ENCODE measurements around the gene BRD9. TPM values are rescaled to one million over a fixed set of nuclear protein-coding genes. Genes with fewer than 3 reads are reported as not detected.
"Not testable (repeated sequence)": the region's sequence is repeated elsewhere in the genome, so short reads cannot be mapped to it uniquely, and the experiment has no call there.

BRD9 gene
- polyA plus RNA-seq, 1 experiment, result 12.3 TPM

GRCh38 chr5:835933-836612 is 56.5 kb downstream of the BRD9 start:
- DNase-seq (ENCODE audit: low read depth); CTCF ChIA-PET; H3K27me3 ChIP-seq (ENCODE audit: control insufficient read depth, insufficient read depth, low read length); H3K36me3 ChIP-seq (ENCODE audit: control insufficient read depth, insufficient read depth, low read length); H3K4me3 ChIP-seq (ENCODE audit: low read depth, low read length); POLR2A ChIA-PET: not testable (repeated sequence)

- H3K4me3 ChIP-seq (ENCODE audit: low read depth, low read length); DNase-seq (ENCODE audit: low read depth); POLR2A ChIA-PET; CTCF ChIA-PET; H3K36me3 ChIP-seq (ENCODE audit: control insufficient read depth, insufficient read depth, low read length); H3K27me3 ChIP-seq (ENCODE audit: control insufficient read depth, insufficient read depth, low read length): not testable (repeated sequence)
These were observed 58.6 kb downstream of the BRD9 start for GRCh38 chr5:834013-834412.

GRCh38 chr5:828194-828593 is 64.4 kb downstream of the BRD9 start:
- H3K36me3 ChIP-seq (ENCODE audit: control insufficient read depth, insufficient read depth, low read length); POLR2A ChIA-PET; H3K27me3 ChIP-seq (ENCODE audit: control insufficient read depth, insufficient read depth, low read length); H3K4me3 ChIP-seq (ENCODE audit: low read depth, low read length); DNase-seq (ENCODE audit: low read depth); CTCF ChIA-PET: not testable (repeated sequence)

GRCh38 chr5:825544-825943 is 67.1 kb downstream of the BRD9 start:
- H3K36me3 ChIP-seq (ENCODE audit: control insufficient read depth, insufficient read depth, low read length); POLR2A ChIA-PET; H3K27me3 ChIP-seq (ENCODE audit: control insufficient read depth, insufficient read depth, low read length); DNase-seq (ENCODE audit: low read depth); H3K4me3 ChIP-seq (ENCODE audit: low read depth, low read length); CTCF ChIA-PET: not testable (repeated sequence)

GRCh38 chr5:821504-821903 is 71.1 kb downstream of the BRD9 start:
- POLR2A ChIA-PET, result no interaction called here
- Histone ChIP-seq H3K27me3 (ENCODE audit: control insufficient read depth, insufficient read depth, low read length) (no peaks in the 10 kb centered on the region), H3K36me3 (ENCODE audit: control insufficient read depth, insufficient read depth, low read length) (no peaks in the 10 kb centered on the region), H3K4me3 (ENCODE audit: low read depth, low read length) (no peak overlapping the region)
- no peak for TF ChIP-seq CTCF (IDR thresholded peaks at IDR 0.05; ENCODE audit: insufficient read depth, low read depth, low read length)
- CTCF ChIA-PET, result no interaction called here
- no peak for DNase-seq (ENCODE audit: low read depth)

GRCh38 chr5:820245-820644 is 72.4 kb downstream of the BRD9 start:
- TF ChIP-seq CTCF (IDR thresholded peaks at IDR 0.05; ENCODE audit: insufficient read depth, low read depth, low read length), result no peak
- Histone ChIP-seq H3K36me3 (ENCODE audit: control insufficient read depth, insufficient read depth, low read length) (no peaks in the 10 kb centered on the region), H3K4me3 (ENCODE audit: low read depth, low read length) (no peak overlapping the region), H3K27me3 (ENCODE audit: control insufficient read depth, insufficient read depth, low read length) (no peaks in the 10 kb centered on the region)
- DNase-seq (ENCODE audit: low read depth), result no peak
- ChIA-PET POLR2A (no interaction called here), CTCF (no interaction called here)

GRCh38 chr5:819078-819477 is 73.5 kb downstream of the BRD9 start:
- CTCF ChIA-PET, result no interaction called here
- TF ChIP-seq CTCF (IDR thresholded peaks at IDR 0.05; ENCODE audit: insufficient read depth, low read depth, low read length), result no peak
- Histone ChIP-seq H3K27me3 (ENCODE audit: control insufficient read depth, insufficient read depth, low read length) (no peaks in the 10 kb centered on the region), H3K36me3 (ENCODE audit: control insufficient read depth, insufficient read depth, low read length) (no peaks in the 10 kb centered on the region), H3K4me3 (ENCODE audit: low read depth, low read length) (no peak overlapping the region)
- POLR2A ChIA-PET, result no interaction called here
- no peak for DNase-seq (ENCODE audit: low read depth)

Data from BJ (cell line).